Caco-2 (cell line): ENCODE measurements around the gene PALM. TPM values are rescaled to one million over a fixed set of nuclear protein-coding genes. Genes with fewer than 3 reads are reported as not detected.

Experiments
- BruUV-seq: library from RNA; stranded (reverse); fragments of 400-500 nt; replicated peaks from 2 replicates; lab custom pipeline; 2021; lab: Mats Ljungman, UMichigan
- CTCF ChIA-PET: fragments of 300-600 bp; sonication (Branson Sonifier 250); formaldehyde crosslinking; loops from one replicate; lab custom pipeline; 2022; ENCODE audit warnings: antibody characterized with exemption; lab: Charles Lee
- POLR2A ChIA-PET: fragments of 300-600 bp; sonication (Branson Sonifier 250); formaldehyde crosslinking; loops from one replicate; lab custom pipeline; 2022; ENCODE audit warnings: antibody characterized with exemption; lab: Charles Lee
- DNase-seq, 2 experiments: peaks; one replicate each; pipeline versions ENCODE4 v3.0.0 to v3.0.0-alpha.2; 2020 to 2022
- H3K27me3 ChIP-seq: replicated peaks from 2 replicates; pipeline ENCODE4 v1.6.0; 2011; ENCODE audit warnings: low read length; ENCODE audit not compliant: control insufficient read depth, insufficient read depth
- H3K36me3 ChIP-seq: 2 replicates; pipeline ENCODE4 v1.5.1; 2011; ENCODE audit warnings: low read length; ENCODE audit not compliant: control insufficient read depth, insufficient read depth
- H3K4me1 ChIP-seq: fragments of 250-450 bp; sonication (Bioruptor Pico); 2 replicates; pipeline ENCODE4 v1.5.1; 2020; ENCODE audit warnings: mild to moderate bottlenecking
- H3K4me3 ChIP-seq: 2 replicates; pipeline ENCODE4 v1.5.1; 2011; ENCODE audit warnings: low read depth, mild to moderate bottlenecking, control low read depth, low read length
- H3K9me3 ChIP-seq: fragments of 250-450 bp; sonication (Bioruptor Pico); 2 replicates; pipeline ENCODE4 v1.5.1; 2020; ENCODE audit warnings: mild to moderate bottlenecking, moderate library complexity
- H3K27ac Mint-ChIP-seq: one replicate; pipeline ENCODE4 v1.8.0; 2022; ENCODE audit warnings: mixed read lengths; ENCODE audit not compliant: unreplicated experiment
- H3K27me3 Mint-ChIP-seq: one replicate; pipeline ENCODE4 v1.8.0; 2022; ENCODE audit warnings: mixed read lengths; ENCODE audit not compliant: insufficient read depth, unreplicated experiment
- H3K36me3 Mint-ChIP-seq: one replicate; pipeline ENCODE4 v1.8.0; 2022; ENCODE audit warnings: mild to moderate bottlenecking, mixed read lengths; ENCODE audit not compliant: insufficient read depth, unreplicated experiment
- H3K4me1 Mint-ChIP-seq: one replicate; pipeline ENCODE4 v1.8.0; 2022; ENCODE audit warnings: low read depth, mixed read lengths; ENCODE audit not compliant: unreplicated experiment
- H3K4me3 Mint-ChIP-seq: one replicate; pipeline ENCODE4 v1.8.0; 2022; ENCODE audit warnings: mild to moderate bottlenecking, moderate library complexity, mixed read lengths; ENCODE audit not compliant: unreplicated experiment
- H3K9me3 Mint-ChIP-seq: one replicate; pipeline ENCODE4 v1.8.0; 2022; ENCODE audit warnings: mixed read lengths; ENCODE audit not compliant: unreplicated experiment
- intact Hi-C: fragments of 100-400 bp; cut with micrococcal nuclease; formaldehyde crosslinking; loops from one replicate; pipeline ENCODE4 v1.10.0; 2022; ENCODE audit not compliant: unreplicated experiment
- total RNA-seq: library from RNA; stranded (reverse); gene quantifications from 2 replicates; pipeline ENCODE4 v1.2.3, GENCODE V29; 2022
- TF ChIP-seq, protein P1 (sequence below), 2 experiments: fragments of 200-600 bp in 1 of 2; IDR thresholded peaks; 1 replicate in 1 of 2; 2 replicates in 1 of 2; pipeline versions ENCODE4 v1.5.1 to v1.8.0; 2011 to 2022; ENCODE audit warnings: antibody characterized with exemption in 1 of 2, control low read depth in 1 of 2, inconsistent platforms in 1 of 2, low read depth in 1 of 2, low read length in 1 of 2, mild to moderate bottlenecking in 1 of 2, moderate library complexity in 1 of 2; ENCODE audit not compliant: insufficient read depth in 1 of 2, severe bottlenecking in 1 of 2, unreplicated experiment in 1 of 2

PALM gene
- total RNA-seq, 1 experiment from 2014 or later = 16.1 TPM

GRCh38 chr19:676007-676338 is 32.8 kb upstream of the PALM start:
- no peaks in the 10 kb centered on the region for H3K9me3 ChIP-seq
- H3K36me3 Mint-ChIP-seq = peaks cover 18% of the 10 kb centered on the region
- peaks cover 17% of the 10 kb centered on the region for H3K4me1 ChIP-seq
- ChIA-PET POLR2A (interaction anchor here (0.6 to 2.0 kb wide), 3 partner anchors 77 to 108 kb away, joined by 3 to 7 read pairs (median 4); no protein-coding TSS in a partner anchor), CTCF (interaction anchor here (0.6 to 1.3 kb wide), 3 partner anchors 58 to 267 kb away, joined by 3 to 4 read pairs (median 3); partner anchors contain the start of gene C2CD4C)
- intact Hi-C loops = no loop called here
- H3K27me3 ChIP-seq = no peaks in the 10 kb centered on the region
- no TSS peak for BruUV-seq
- H3K4me1 Mint-ChIP-seq = peaks cover 5% of the 10 kb centered on the region
- TF ChIP-seq, protein P1, sequence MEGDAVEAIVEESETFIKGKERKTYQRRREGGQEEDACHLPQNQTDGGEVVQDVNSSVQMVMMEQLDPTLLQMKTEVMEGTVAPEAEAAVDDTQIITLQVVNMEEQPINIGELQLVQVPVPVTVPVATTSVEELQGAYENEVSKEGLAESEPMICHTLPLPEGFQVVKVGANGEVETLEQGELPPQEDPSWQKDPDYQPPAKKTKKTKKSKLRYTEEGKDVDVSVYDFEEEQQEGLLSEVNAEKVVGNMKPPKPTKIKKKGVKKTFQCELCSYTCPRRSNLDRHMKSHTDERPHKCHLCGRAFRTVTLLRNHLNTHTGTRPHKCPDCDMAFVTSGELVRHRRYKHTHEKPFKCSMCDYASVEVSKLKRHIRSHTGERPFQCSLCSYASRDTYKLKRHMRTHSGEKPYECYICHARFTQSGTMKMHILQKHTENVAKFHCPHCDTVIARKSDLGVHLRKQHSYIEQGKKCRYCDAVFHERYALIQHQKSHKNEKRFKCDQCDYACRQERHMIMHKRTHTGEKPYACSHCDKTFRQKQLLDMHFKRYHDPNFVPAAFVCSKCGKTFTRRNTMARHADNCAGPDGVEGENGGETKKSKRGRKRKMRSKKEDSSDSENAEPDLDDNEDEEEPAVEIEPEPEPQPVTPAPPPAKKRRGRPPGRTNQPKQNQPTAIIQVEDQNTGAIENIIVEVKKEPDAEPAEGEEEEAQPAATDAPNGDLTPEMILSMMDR (IDR thresholded peaks at IDR 0.05; ENCODE audit: insufficient read depth in 1 of 2, low read depth in 1 of 2, low read length in 1 of 2, severe bottlenecking in 1 of 2, unreplicated experiment in 1 of 2) = no peak
- H3K9me3 Mint-ChIP-seq = no peaks in the 10 kb centered on the region
- no peak overlapping the region for H3K27ac Mint-ChIP-seq
- peak overlapping the region; percentile 69 for H3K4me3 Mint-ChIP-seq
- no peaks in the 10 kb centered on the region for H3K27me3 Mint-ChIP-seq
- H3K36me3 ChIP-seq = no peaks in the 10 kb centered on the region; the same call in 1 of the 2 replicates
- peak overlapping the region; percentile 58 for H3K4me3 ChIP-seq
- DNase-seq = no peak

- Histone ChIP-seq H3K9me3 (no peaks in the 10 kb centered on the region), H3K4me3 (peak within 1 kb of the TSS; percentile 58), H3K36me3 (no peaks in the 10 kb centered on the region; the same call in 1 of the 2 replicates), H3K4me1 (peaks cover 17% of the 10 kb centered on the region), H3K27me3 (no peaks in the 10 kb centered on the region)
- H3K36me3 Mint-ChIP-seq = peaks cover 21% of the 10 kb centered on the region
- TF ChIP-seq, protein P1 (IDR thresholded peaks at IDR 0.05; ENCODE audit: insufficient read depth in 1 of 2, low read depth in 1 of 2, low read length in 1 of 2, severe bottlenecking in 1 of 2, unreplicated experiment in 1 of 2) = no peak
- H3K27ac Mint-ChIP-seq = peak within 1 kb of the TSS; percentile 74
- TSS peak; percentile 42 for BruUV-seq
- no peaks in the 10 kb centered on the region for H3K27me3 Mint-ChIP-seq
- ChIA-PET CTCF (interaction anchor here (1.3 kb wide), 1 partner anchor 58 kb away, joined by 3 read pairs; no protein-coding TSS in a partner anchor), POLR2A (interaction anchor here (0.6 to 2.0 kb wide), 2 partner anchors 76 to 97 kb away, joined by 7 to 10 read pairs; no protein-coding TSS in a partner anchor)
- peak in 1 of 2 experiments; percentile 34 for DNase-seq
- peaks cover 5% of the 10 kb centered on the region for H3K4me1 Mint-ChIP-seq
- no peaks in the 10 kb centered on the region for H3K9me3 Mint-ChIP-seq
- H3K4me3 Mint-ChIP-seq = peak within 1 kb of the TSS; percentile 69
- intact Hi-C loops = no loop called here
Measured at GRCh38 chr19:676339-677105, 32.2 kb upstream of the PALM start, which contains the start of gene FSTL3. FSTL3 (plus strand) TSS chr19:676392; CDS start chr19:676424, 32 bp downstream.

DNA sequence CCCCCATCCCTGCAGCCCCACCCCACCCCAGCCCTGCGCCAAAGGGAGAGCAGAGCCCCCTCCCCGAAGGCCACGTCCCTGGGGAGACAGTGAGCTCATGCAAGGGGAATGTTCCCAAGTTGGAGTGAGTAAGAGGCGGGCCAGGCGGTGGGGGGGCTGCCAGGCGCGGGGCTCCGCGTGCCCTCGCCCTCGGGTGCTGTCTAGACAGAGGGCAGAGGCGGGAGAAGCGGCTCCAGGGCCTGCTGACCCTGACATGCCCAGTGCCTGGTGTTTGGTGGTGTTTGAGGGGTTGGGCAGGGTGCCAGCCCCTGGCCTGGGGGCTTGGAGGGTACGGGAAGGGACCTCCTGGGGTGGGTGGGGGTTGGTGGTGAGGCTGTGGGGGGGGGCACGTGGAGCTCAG is 31.5 kb upstream of the PALM start:
- peak overlapping the region; percentile 58 for H3K4me3 ChIP-seq
- peak in 1 of 2 experiments; percentile 49 for DNase-seq
- H3K36me3 Mint-ChIP-seq = peaks cover 27% of the 10 kb centered on the region
- no peaks in the 10 kb centered on the region for H3K27me3 ChIP-seq
- TF ChIP-seq, protein P1 (IDR thresholded peaks at IDR 0.05; ENCODE audit: insufficient read depth in 1 of 2, low read depth in 1 of 2, low read length in 1 of 2, severe bottlenecking in 1 of 2, unreplicated experiment in 1 of 2) = no peak
- CTCF ChIA-PET = interaction anchor here (1.3 kb wide), 1 partner anchor 57 kb away, joined by 3 read pairs; no protein-coding TSS in a partner anchor
- H3K27ac Mint-ChIP-seq = no peak overlapping the region
- peaks cover 5% of the 10 kb centered on the region for H3K4me1 Mint-ChIP-seq
- H3K4me1 ChIP-seq = peaks cover 17% of the 10 kb centered on the region
- H3K9me3 Mint-ChIP-seq = no peaks in the 10 kb centered on the region
- H3K9me3 ChIP-seq = no peaks in the 10 kb centered on the region
- peak overlapping the region; percentile 69 for H3K4me3 Mint-ChIP-seq
- H3K27me3 Mint-ChIP-seq = no peaks in the 10 kb centered on the region
- POLR2A ChIA-PET = interaction anchor here (0.6 to 2.0 kb wide), 2 partner anchors 76 to 97 kb away, joined by 7 to 10 read pairs; no protein-coding TSS in a partner anchor
- intact Hi-C loops = no loop called here
- no TSS peak for BruUV-seq
- H3K36me3 ChIP-seq = no peaks in the 10 kb centered on the region; the same call in 1 of the 2 replicates
